H4 (cell line): ENCODE results near the gene C11orf24. TPM values are rescaled to one million over a fixed set of nuclear protein-coding genes. Genes with fewer than 3 reads are reported as not detected.

ENCODE experiments used
- DNase-seq: peaks from one replicate; pipeline ENCODE4 v3.0.0-alpha.2; 2015; ENCODE audit warnings: low spot score
- total RNA-seq: library from RNA; depleted of rRNA; stranded (reverse); fragments of >200 nt; shearing (Covaris generic); gene quantifications from 2 replicates; pipeline ENCODE4 v1.2.3, GENCODE V29; 2014; rRNA removed

Gene C11orf24
- 61.7 and 62.5 TPM in 2 replicates for total RNA-seq

DNA sequence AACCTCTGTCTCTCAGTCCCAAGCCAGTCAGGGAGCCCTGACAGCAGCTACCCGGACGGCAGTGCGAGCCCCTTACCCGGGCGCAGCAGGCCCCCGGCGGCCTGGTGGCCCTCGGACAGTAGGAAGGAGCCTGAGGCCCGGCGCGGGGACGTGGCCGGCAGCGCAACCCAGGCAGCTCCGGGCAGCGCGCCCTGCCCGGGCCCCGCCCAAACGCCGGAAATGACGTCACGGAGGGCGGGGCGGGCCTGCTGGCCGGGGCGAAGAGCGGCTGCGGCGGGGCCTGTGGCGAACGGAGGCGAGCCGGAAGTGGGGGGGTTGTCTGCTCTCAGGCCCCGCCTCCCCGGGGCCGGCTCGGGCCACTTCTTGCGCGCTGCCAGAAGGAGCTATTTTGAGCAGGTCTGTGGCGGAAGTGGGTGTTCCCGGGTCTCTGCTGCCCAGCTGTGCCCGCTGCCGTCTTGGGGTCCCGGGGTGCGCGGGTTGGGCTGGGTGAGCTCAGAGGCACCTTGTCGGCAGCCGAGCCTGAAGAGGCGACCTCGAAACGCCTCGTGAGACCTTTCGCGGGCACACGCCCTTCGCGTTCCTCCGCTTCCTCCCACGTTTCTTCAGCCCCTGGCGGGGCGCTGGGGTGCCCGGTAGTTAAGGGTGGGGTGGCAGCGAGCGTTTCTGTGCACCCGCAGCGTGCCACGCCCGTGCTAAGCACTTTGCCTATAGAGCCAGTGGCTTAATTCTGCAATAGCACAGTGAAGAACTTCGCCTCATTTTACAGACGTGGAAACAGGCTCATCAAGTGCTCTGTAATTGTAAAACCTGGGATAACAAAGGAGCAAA lies at the start of gene C11orf24:
Gene C11orf24, minus strand, starts transcription at position 193 of the 828 bp plus-strand sequence. CDS start 8,206 bp downstream, outside the sequence.
- DNase-seq = peak; percentile 86

DNA sequence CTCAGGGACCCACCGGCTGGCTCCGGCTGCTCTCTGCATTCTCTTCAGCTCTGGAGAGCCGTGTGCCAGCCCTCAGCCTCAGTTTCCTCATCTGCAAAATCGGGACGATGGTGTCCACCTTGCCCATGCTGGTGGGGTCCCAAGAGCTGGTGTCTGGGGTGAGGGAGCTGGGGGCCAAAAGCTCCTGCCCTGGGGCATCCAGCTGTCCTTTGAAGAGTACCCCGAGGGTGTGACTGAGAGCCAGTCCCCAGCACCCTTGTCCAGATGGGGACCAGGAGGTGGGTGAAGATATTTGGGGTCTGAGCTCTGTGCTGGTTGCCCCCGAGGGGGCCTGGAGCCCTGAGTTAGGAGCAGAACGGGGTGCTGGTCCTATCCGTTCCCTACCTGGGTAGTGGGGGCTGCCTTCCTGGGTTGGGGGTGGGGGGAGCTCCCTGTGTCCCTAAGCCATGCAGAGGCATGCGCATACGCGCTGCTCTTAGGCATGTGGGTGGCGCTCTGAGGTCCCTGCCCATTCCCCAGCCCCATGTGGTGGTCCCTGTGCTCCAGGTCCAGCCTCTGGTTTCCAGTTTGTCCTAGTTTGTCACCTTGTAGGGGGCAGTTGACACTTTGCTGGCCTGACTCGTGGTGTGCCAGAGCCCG lies 45.5 kb upstream of the C11orf24 start:
- no peak for DNase-seq

DNA sequence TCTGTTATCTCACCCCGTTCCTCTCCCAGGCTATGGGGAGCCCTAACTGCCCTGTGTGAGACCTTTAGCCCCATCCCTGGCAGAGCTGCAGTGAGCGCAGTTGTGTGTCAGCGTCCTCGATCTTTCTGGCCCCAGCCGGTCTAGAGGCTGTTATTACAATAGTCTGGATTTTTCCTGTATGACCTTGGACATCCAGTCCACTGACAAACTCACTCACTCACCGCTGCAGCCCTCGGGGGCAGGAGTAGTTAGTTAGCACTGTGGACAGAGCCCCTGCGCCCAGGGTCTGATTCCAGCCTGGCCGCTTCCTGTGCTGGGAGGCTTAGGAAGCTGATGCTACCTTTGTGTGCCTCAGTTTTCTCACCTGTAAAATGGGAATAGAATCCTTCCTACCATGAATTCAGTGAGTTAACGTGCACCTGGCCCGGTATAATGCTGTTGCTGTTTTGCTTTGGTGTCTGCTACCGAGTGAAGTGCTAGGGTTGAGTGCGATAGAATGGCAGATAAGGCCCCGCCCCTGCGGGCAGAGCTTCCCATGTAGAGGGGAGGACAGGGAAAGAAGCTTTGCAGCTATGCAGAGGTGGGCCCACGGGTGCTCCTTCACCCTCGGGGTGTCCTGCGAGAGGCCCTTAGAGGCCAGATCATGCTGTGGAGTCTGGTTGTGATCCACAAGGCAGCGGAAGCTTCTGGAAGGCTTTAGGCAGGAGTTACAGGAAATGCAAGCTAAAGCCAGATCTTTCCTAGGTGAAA lies 43.6 kb upstream of the C11orf24 start:
- DNase-seq = no peak

DNA sequence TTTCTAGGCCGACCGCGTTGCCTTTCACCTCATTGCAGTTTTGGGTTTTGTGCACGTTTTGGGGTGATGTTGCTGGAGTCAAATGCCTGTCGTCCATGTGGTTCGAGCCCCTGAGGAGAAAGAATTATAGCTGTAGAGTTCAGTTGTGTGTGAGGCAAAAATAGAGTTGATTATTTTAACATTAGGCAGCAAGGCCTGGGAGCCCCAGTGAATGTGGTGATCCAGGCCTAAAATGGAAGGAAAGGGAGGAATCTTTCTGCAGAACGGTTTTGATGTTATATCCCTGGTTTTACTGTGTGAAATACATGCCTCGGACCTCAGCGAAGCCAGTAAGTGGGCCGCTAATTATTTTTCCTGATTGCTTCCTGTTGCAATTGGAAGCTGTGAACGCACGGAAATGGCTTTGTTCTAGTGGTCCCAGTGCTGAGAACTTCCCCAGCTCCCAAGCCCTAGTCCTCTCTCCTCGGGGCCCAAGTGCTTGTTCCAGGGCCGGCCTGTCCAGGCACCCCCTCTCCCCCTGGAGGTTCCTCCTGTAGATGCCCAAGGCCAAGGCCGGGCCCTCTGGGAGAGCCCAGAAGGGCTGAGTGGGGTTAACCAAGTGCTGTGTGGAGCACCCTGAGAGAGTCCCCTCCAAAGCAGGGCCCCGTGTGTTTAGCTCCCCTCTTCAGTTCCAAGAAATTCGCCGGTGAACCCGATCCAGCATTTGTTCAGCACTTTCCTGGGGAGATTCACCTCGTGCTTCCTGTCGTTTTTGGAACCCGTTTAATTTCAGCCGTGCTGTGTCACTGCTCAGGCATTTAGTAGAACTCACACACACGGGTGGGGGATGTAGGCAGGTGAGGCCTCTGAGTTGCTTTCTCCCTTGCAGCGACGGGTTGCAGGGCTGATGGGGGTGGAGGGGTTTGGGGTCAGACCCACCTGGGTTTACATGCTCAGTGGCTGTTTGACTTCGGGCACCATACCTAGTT lies 42.7 kb upstream of the C11orf24 start:
- DNase-seq = peak; percentile 46

DNA sequence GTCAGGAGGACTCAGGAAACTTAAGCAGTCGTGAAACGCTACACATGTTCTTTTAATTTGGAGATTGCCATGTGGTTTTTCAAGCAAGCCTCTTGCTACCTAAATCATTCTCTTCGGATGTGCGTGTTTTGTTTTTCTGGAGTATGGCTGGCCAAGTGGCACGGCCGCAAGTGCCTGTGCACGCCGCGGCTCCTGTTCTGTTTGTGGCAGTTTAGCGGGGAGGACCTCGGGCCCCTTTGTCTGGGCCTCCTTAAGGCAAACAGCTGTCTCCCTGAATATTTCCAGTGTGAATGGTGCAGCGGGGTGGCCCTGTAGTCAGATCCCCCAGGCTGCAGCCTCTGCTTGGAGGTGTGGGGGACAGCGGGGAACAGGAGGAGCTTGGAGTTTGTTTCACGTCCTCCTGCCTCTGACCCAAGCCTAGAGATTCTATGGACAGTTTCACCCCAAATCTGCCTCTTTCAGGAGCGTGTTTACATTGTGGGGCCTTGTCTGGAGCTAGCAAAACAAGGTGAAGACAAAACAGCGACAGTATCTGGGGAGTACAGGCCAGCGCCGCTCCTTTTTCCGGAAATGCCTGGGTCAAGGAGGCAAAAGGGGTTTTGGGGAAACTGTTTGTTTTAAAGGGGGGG lies 41.9 kb upstream of the C11orf24 start:
- DNase-seq = no peak

DNA sequence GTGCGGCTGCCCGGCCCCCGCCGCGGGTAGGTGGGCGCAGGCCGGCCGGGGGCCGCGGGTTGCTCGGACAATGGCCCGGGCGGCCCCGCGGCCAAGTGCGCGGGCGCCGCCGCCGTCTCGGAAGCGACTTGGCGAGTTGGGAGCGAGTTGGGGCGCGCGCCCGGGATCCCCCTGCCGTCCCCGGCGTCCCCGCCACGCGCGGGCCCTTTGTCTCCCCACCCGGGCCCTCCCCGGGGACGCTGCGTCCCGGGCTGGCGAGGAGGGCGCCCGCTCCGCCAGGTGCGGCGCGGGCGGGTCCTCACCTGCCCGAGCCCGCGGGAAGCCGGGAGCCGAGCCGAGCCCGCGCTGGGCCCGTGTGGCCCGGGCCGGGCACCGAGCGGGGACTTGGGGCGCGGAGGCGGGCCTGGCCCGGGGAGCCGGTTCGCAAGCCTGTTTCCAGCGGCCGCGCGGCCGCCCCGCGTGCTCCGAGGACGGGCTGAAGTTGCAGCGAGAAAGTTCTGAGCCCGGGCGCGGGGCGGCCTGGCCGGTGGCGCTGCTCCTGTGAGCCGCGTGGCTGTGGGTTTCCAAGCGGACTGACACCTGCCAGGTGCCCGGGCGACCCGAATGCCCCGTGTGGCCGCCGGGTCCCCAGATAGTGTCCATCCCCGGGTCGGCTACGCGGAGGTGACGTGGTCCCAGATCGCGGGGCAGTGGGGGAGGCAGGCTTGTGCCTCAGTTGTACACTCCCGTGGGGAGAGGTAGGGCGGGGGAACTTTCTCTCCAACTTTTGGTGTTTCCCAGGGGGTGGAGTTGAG lies 41.2 kb upstream of the C11orf24 start:
- no peak for DNase-seq

DNA sequence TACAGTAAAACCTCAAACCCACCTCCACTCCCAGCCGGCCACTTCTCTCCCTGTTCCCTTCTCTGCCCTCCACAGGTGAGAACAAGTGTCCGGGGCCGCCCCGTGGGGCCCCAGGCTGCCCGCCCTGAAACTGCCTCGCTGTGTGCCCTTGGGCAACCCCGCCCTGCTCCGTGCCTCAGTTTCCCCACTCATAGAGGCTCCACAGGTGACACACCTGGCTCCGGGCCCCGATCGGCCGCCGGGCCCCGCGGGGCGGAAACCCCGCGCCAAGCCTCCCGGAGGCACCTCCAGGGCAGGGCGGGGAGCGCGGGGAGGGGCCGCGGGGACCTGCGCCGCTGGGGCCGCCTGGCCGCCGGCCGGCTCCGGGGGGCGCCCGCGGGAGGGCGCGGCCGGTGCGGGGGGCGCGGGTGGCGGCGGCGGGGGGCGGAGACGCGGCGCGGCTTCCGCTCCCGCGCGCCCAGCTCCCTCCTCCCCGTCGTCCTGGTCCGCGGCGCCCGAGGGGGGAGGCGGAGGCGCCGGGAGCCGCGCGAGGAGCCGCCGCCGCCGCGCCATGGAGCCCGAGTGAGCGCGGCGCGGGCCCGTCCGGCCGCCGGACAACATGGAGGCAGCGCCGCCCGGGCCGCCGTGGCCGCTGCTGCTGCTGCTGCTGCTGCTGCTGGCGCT lies 40.5 kb upstream of the C11orf24 start, which contains the start of gene LRP5:
Gene LRP5, plus strand, starts transcription at position 475 of the 663 bp plus-strand sequence. Its CDS starts 124 bp downstream, at position 599.
- DNase-seq = no peak

DNA sequence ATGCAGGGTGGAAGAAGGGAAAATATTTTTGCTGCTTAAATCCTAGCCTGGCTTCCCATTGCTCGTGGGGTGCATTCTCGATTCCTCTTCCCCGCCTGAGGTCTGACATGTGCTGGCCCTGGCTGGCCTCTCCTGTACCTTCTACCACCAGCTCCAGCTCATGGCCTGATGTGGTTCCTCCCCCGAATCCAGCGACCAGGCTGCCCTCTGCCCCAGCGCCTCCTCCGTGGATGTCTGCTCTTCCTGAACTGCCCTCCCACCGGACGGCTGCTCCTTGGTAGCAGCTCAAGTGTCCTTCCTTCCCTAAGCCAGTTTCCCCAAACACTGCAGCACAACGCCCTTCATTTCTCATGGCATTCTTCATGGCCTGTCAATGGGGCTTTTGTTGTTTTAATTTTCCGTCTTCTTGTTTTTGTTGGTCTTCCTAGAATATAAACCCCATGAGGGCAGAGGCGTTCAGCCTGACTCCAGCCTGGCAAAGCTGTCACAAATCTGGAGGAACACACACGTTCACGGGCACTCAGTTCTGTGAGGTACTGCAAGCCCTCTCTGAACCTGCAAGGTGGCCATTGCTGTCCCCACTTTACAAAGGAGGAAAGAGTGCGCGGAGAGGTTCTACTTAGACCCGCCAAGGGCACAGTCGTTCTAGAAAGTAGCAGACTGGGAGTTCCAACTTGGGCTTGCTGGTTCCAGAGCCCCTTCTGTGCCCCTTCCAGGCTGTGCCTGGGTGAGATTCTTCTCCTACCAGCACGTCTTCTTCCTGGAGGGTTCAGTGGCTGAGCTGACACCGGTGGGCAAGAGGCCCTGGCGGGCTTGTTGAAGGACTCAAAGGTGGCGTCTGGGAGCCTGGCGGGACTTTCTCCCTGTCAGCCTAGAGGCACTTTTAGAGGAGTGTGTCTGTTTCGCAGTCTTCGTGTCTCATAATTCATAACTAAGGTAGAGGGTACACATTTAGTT lies 39.7 kb upstream of the C11orf24 start:
- no peak for DNase-seq

DNA sequence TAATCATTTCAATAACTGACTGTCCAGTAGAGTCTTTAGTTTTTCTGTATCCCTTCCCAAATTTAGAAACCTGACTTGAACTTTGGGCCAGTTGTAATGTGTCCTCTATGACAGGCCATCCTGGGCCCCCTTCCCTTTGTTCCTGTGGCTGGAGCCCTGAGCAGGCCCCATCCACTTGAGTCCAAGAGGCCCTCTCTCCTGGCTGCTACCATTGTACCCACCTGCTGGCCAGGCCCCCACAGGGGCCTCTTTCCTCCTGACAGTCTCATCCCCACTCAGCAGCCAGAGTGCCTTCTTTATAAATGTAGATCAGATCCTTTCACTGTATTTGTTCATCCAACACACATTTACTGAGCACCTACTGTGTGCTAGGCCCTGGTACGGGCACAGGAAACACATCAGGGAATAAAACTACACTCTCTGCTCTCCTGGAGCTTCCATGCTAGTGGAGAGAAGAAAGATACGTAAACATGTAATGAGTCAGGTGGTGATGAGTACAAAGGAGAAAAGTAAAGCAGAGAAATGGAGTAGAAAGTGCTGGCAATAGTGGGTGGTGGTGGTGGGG lies 37.9 kb upstream of the C11orf24 start:
- no peak for DNase-seq

DNA sequence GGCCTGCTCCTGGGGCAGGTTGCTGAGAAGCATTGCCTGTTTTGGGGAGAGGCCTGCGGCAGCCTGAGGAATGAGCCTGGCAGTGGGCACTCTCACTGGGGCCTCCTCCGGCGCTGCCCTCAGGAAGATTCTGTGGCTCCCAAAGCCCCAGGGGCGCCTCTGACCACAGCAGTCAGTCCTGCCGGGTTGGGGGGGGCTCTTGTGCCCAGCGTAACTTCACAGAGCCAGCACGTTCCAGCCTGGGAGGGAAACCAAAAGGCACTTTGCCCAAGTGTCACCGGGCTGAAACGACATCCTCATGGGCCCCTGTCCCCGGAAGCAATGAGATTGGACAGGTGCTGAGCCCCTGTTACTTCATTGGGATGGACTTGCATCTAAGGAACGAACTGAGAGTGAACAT lies 36.3 kb upstream of the C11orf24 start:
- no peak for DNase-seq

DNA sequence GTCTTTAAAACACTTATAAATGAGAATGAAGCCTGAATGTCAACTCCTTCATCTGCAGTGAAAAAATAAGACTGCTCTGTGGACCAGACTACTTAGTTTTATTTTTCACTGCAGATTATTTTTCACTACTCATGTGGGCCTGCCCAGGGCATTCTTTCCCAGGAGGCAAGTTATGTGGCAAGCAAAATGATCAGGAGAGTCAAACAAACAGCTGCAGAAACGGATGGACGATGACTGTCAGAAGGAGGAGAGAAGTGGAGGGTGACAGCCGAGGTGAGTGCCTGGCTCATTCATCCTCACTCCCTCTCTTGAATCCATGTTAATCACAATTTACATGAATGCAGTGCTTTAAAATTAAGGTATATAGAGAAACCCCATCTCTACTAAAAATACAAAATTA lies 34.9 kb upstream of the C11orf24 start:
- no peak for DNase-seq

DNA sequence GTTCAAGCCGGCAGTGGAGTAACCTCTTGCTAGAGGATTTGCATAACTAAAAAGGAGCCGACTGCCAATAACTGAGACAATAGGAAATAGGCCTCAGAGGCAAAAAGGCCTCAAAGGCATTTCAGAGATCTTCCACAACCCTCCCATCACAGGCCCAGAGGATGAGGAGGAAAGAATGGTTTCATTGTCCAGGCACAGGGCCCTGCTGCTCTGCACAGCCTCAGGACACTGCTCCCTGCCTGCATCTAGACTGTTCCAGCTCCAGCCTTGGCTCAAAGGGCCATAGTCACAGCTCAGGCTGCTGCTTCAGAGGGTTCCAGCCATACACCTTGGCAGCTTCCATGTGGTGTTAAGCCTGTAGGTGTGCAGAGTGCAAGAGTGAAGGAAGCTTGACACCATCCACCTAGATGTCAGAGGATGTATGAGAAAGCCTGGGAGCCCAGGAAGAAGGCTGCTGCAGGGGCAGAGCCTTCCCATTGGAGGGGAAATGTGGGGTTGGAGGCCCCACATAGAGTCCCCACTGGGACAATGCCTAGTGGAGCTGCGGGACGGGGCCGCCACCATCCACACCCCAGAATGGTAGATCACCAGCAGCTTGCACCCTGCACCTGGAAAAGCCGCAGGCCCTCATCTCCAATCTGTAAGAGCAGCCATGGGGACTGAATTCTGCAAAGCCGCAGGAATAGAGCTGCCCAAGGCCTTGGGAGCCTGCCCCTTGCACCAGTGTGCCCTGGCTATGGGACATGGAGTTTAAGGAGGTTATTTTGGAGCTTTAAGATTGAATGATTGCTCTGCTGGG lies 32.4 kb upstream of the C11orf24 start:
- DNase-seq = no peak

DNA sequence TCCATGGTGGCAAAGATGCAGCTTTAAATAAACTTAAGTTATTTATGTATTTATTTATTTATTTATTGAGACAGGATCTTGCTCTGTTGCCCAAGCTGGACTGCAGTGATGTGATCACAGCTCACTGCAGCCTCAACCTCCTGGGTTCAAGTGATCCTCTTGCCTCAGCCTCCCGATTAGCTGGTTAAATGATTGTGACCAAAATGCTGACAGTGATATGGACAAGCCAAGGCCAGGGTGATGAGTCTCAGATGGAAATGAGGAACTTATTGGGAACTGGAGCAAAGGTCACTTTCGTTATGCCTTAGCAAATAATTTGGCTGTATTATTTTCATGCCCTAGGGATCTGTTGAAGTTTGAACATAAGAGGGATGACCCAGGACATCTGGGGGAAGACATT lies 31.3 kb upstream of the C11orf24 start:
- DNase-seq = no peak

DNA sequence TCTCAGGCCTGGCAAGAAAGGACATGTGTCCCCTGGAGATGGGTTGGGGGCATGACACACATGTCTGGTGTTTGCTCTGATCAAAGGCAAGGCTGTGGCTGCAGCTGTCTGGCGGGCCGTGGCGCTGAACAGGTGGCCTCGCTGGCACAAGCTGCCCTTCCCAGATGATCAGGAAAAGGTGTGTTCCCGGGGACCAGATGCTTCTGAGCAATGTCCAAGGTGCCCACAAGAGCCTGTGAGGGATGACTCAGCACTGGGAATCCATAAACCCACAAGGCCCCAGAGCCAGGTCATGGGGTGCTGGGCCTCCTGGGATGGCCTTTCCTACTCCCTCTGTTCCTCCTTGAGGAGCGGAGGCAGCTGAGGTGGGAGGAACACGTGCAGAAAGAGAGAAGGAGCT lies 30.9 kb upstream of the C11orf24 start:
- peak; percentile 62 for DNase-seq

DNA sequence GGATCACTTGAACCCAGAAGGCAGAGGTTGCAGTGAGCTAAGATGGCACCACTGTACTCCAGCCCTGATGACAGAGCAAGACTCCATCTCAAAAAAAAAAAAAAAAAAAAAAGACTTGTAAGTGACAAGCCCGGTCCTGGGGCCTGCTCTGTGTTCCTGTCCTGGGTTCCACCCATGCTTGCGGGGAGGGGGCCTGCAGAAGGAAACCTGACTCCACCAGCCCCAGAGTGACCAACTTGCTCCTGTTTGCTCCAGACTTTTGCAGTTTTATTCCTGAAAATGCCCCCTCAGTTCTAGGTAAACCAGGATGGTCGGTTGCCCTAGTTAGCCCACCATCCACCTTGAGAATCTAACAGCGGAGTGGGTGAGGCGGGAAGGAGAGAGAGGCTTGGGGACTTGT lies 30.5 kb upstream of the C11orf24 start:
- DNase-seq = no peak

DNA sequence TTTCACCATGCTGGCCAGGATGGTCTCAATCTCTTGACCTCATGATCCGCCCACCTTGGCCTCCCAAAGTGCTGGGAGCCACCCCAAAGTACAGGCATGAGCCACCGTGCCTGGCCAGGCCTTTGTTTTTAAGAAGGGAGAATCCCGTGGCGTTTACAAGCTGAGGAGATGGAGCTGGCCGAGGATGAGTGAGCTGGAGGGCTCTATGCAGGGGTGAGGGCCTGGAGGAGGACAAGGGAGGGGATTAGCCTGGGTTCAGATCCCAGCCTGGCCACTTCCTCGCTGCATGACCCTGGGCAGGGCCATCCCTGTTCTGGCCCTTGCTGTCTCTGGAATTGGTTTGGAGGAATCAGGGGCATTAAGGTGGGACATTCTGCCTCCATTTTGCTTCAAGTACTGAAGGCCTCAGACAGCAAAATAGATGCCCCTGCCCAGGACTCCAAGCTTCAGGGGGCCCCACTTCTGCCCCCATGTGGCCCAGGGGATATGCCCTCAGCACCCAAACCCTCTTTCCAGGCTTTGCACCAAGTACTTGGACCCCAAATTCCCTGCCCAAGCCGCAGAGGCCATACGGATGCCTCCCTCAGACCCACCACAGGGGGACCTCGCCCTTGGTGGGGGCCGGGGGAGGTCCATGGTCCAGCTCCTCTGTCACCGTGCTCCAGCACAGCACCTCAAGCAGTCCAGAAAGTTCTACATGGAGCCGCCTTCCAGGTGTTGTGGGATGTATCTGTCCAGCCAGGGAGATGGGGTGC lies 28.5 kb upstream of the C11orf24 start:
- no peak for DNase-seq
